Panc1 (cell line): Measurements from ENCODE around the gene TRIM41. TPM values are rescaled to one million over a fixed set of nuclear protein-coding genes. Genes with fewer than 3 reads are reported as not detected.
"Not testable (repeated sequence)": the region's sequence is repeated elsewhere in the genome, so short reads cannot be mapped to it uniquely, and the experiment has no call there.

Experiments used
- ATAC-seq: fragments of 200-7000 bp; cut with Tn5 transposase; 2 replicates; pipeline ENCODE4 v1.9.1; 2020; ENCODE audit warnings: mild to moderate bottlenecking, moderate library complexity
- BruUV-seq: library from RNA; stranded (reverse); fragments of 400-500 nt; replicated peaks from 2 replicates; lab custom pipeline; 2021; lab: Mats Ljungman, UMichigan
- CTCF ChIA-PET: fragments of 300-600 bp; sonication (Branson Sonifier 250); formaldehyde crosslinking; loops from one replicate; lab custom pipeline; 2022; ENCODE audit warnings: antibody characterized with exemption; lab: Charles Lee
- POLR2A ChIA-PET: fragments of 300-600 bp; sonication (Branson Sonifier 250); formaldehyde crosslinking; loops from one replicate; lab custom pipeline; 2022; ENCODE audit warnings: antibody characterized with exemption; lab: Charles Lee
- DNase-seq: peaks from one replicate; pipeline ENCODE4 v3.0.0-alpha.2; 2010; ENCODE audit warnings: low read depth, low spot score
- H3K27ac ChIP-seq: 2 replicates; pipeline ENCODE4 v1.5.1; 2011; ENCODE audit warnings: mild to moderate bottlenecking, low read length, inconsistent platforms
- H3K27me3 ChIP-seq: fragments of 200-500 bp; sonication (Bioruptor generic); 2 replicates; pipeline ENCODE4 v1.6.0; 2014; ENCODE audit warnings: low read length, inconsistent platforms; ENCODE audit not compliant: control insufficient read depth, insufficient read depth
- H3K36me3 ChIP-seq: fragments of 200-500 bp; sonication (Bioruptor generic); 2 replicates; pipeline ENCODE4 v1.5.1; 2014; ENCODE audit warnings: inconsistent platforms, mild to moderate bottlenecking, low read length, moderate library complexity; ENCODE audit not compliant: control insufficient read depth, insufficient read depth
- H3K4me1 ChIP-seq: 2 replicates; pipeline ENCODE4 v1.5.1; 2011; ENCODE audit warnings: inconsistent platforms, mild to moderate bottlenecking, low read length, moderate library complexity; ENCODE audit not compliant: control insufficient read depth, insufficient read depth
- H3K4me3 ChIP-seq, 2 experiments: 2 replicates each; pipeline ENCODE4 v1.5.1; 2011 to 2012; ENCODE audit warnings: low read depth in 2 of 2, low read length in 2 of 2, mild to moderate bottlenecking in 2 of 2, inconsistent platforms in 1 of 2, moderate library complexity in 1 of 2
- H3K9me3 ChIP-seq: fragments of 200-500 bp; sonication (Bioruptor generic); 2 replicates; pipeline ENCODE4 v1.5.1; 2014; ENCODE audit warnings: low read depth, mild to moderate bottlenecking, inconsistent platforms, low read length, moderate library complexity; ENCODE audit not compliant: control insufficient read depth, insufficient read depth
- CTCF ChIP-seq: fragments of 450-650 bp; IDR thresholded peaks from 2 replicates; pipeline ENCODE4 v1.5.1; 2017; ENCODE audit warnings: mild to moderate bottlenecking
- POLR2AphosphoS5 ChIP-seq: IDR thresholded peaks from 2 replicates; pipeline ENCODE4 v1.6.1; 2012; ENCODE audit warnings: mild to moderate bottlenecking, low read depth, low read length, moderate library complexity
- REST ChIP-seq, 2 experiments: IDR thresholded peaks; 2 replicates each; pipeline ENCODE4 v1.6.1; 2011 to 2012; ENCODE audit warnings: low read depth in 2 of 2, control low read depth in 1 of 2, low read length in 1 of 2, mild to moderate bottlenecking in 1 of 2, moderate library complexity in 1 of 2; ENCODE audit not compliant: insufficient read depth in 1 of 2
- SIN3A ChIP-seq: IDR thresholded peaks from 2 replicates; pipeline ENCODE4 v1.6.1; 2012; ENCODE audit warnings: low read depth, mild to moderate bottlenecking, low read length, moderate library complexity, borderline replicate concordance; ENCODE audit not compliant: insufficient read depth
- TCF7L2 ChIP-seq: IDR thresholded peaks from 2 replicates; pipeline ENCODE4 v1.6.1; 2011; ENCODE audit warnings: mild to moderate bottlenecking, low read depth, low read length, inconsistent platforms
- in situ Hi-C: cut with HindIII; loops from 2 replicates; pipeline ENCODE4 v1.10.0; 2016; ENCODE audit warnings: low sequenced_read_pairs, low pct_unique_long_range_greater_than_20kb
- intact Hi-C: fragments of 100-400 bp; cut with micrococcal nuclease; formaldehyde crosslinking; loops from one replicate; pipeline ENCODE4 v1.10.0; 2022; ENCODE audit not compliant: unreplicated experiment
- total RNA-seq: library from RNA; stranded (reverse); gene quantifications from one replicate; pipeline ENCODE4 v1.2.1, GENCODE V29; 2021; ENCODE audit not compliant: unreplicated experiment

TRIM41 gene
- total RNA-seq, 1 experiment from 2014 or later = 58.3 TPM

GRCh38 chr5:181281984-181282316 lies 58.9 kb downstream of the TRIM41 start:
- CTCF ChIA-PET = no interaction called here
- Histone ChIP-seq H3K36me3 (no peaks in the 10 kb centered on the region), H3K4me3 (peak overlapping the region in 1 of 2 experiments; percentile 31; a peak in 1 of 4 replicates), H3K27ac (no peak overlapping the region), H3K4me1 (no peaks in the 10 kb centered on the region), H3K9me3 (no peaks in the 10 kb centered on the region), H3K27me3 (peaks cover 3% of the 10 kb centered on the region; the same call in 1 of the 2 replicates)
- POLR2A ChIA-PET = no interaction called here
- BruUV-seq = no TSS peak
- in situ Hi-C loops (no loop called here), intact Hi-C loops (no loop called here)
- ATAC-seq (no peak), DNase-seq (no peak)
- TF ChIP-seq POLR2AphosphoS5 = no peak
- no peak for TF ChIP-seq CTCF
- no peak for TF ChIP-seq SIN3A
- no peak for TF ChIP-seq TCF7L2

- H3K27ac ChIP-seq, CTCF ChIA-PET, H3K4me3 ChIP-seq, H3K36me3 ChIP-seq, H3K9me3 ChIP-seq, POLR2A ChIA-PET, H3K27me3 ChIP-seq, BruUV-seq, DNase-seq, intact Hi-C loops, H3K4me1 ChIP-seq, ATAC-seq, in situ Hi-C loops: not testable (repeated sequence)
Observed at GRCh38 chr5:181282415-181282814, 59.3 kb downstream of the TRIM41 start.

GRCh38 chr5:181282874-181283273 lies 59.8 kb downstream of the TRIM41 start:
- no TSS peak for BruUV-seq
- ChIA-PET POLR2A (no interaction called here), CTCF (interaction anchor here (0.6 kb wide), 1 partner anchor 1732 kb away, joined by 6 read pairs; the partner anchor contains the start of gene RUFY1)
- Histone ChIP-seq H3K27ac (no peak overlapping the region), H3K4me1 (no peaks in the 10 kb centered on the region), H3K36me3 (no peaks in the 10 kb centered on the region), H3K4me3 (no peak overlapping the region), H3K27me3 (peaks cover 3% of the 10 kb centered on the region; the same call in 1 of the 2 replicates), H3K9me3 (no peaks in the 10 kb centered on the region)
- intact Hi-C loops (no loop called here), in situ Hi-C loops (no loop called here)
- TF ChIP-seq REST (IDR thresholded peaks at IDR 0.05; ENCODE audit: insufficient read depth in 1 of 2, low read depth in 2 of 2, low read length in 1 of 2) (no peak), TCF7L2 (no peak), POLR2AphosphoS5 (no peak), SIN3A (no peak)
- no peak for DNase-seq
- no peak for ATAC-seq
